Thyroid gland (tissue), 4 donors: ENCODE results near the gene TFDP2.

Experiments used
- CTCF ChIP-seq, 6 experiments: fragments of 200-600 bp in 3 of 6; fragments of 450-650 bp in 3 of 6; sonication (generic) in 3 of 6; IDR thresholded peaks; one replicate each; pipeline ENCODE4 v1.5.1; 2016 to 2019; ENCODE audit warnings: antibody characterized with exemption in 6 of 6, mild to moderate bottlenecking in 2 of 6, inconsistent platforms in 1 of 6, moderate library complexity in 1 of 6
- POLR2A ChIP-seq, 2 donors: fragments of 450-650 bp; IDR thresholded peaks; one replicate each; pipeline ENCODE4 v1.6.1; 2017; ENCODE audit warnings: antibody characterized with exemption in 2 of 2, mild to moderate bottlenecking in 2 of 2, moderate library complexity in 1 of 2

DNA sequence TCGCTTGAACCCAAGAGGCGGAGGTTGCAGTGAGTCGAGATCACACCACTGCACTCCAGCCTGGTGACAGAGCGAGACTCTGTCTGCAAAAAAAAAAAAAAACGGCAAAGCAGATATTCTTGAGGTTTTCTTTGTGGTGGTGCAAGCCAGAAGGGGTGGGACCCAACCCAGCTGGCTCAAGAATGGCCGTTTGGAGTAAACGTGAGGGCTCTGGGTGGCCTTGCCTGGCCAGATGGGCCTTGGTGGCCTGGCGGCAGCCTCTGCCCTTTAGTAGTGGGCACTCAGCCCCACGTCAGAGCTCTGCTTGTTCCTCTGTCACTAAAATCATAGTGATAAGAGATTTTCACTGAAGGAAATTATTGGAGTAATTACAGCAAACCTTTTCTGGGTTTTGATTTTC is 222.4 kb downstream of the TFDP2 start:
- TF ChIP-seq CTCF (IDR thresholded peaks at IDR 0.05) (no peak), POLR2A (IDR thresholded peaks at IDR 0.05) (no peak)
